Measurements from ENCODE around the gene LGALS3BP.
A peak's percentile ranks its signal among the peaks of the same experiment; 100 is the strongest.

LGALS3BP gene

GRCh38 chr17:78985395-78985794, 5.7 kb upstream of the LGALS3BP start:
- Mint-ChIP-seq H3K9me3 (ENCODE audit: low read depth) (no peaks in the 10 kb centered on the region), H3K27me3 (no peaks in the 10 kb centered on the region), H3K36me3 (no peaks in the 10 kb centered on the region)

GRCh38 chr17:78981010-78981888, 1.5 kb upstream of the LGALS3BP start:
- Mint-ChIP-seq H3K4me1 (ENCODE audit: low read depth) (peaks cover 21% of the 10 kb centered on the region), H3K4me3 (no peak overlapping the region), H3K9me3 (ENCODE audit: low read depth) (no peaks in the 10 kb centered on the region), H3K36me3 (no peaks in the 10 kb centered on the region), H3K27ac (no peak overlapping the region), H3K27me3 (no peaks in the 10 kb centered on the region)

More at GRCh38 chr17:78985395-78985794, 5.7 kb upstream of the LGALS3BP start:
- Mint-ChIP-seq H3K4me3 (no peak overlapping the region), H3K27ac (no peak overlapping the region), H3K4me1 (ENCODE audit: low read depth) (peaks cover 15% of the 10 kb centered on the region)

GRCh38 chr17:78980624-78980972, 875 bp upstream of the LGALS3BP start:
- Mint-ChIP-seq H3K9me3 (ENCODE audit: low read depth) (no peaks in the 10 kb centered on the region), H3K36me3 (no peaks in the 10 kb centered on the region), H3K27me3 (no peaks in the 10 kb centered on the region), H3K4me1 (ENCODE audit: low read depth) (peaks cover 15% of the 10 kb centered on the region), H3K4me3 (no peak overlapping the region), H3K27ac (no peak overlapping the region)

- H3K9me3 Mint-ChIP-seq (ENCODE audit: low read depth), result no peaks in the 10 kb centered on the region
- no peaks in the 10 kb centered on the region for H3K36me3 Mint-ChIP-seq
- no peak overlapping the region for H3K27ac Mint-ChIP-seq
- peak overlapping the region; percentile 72 for H3K4me3 Mint-ChIP-seq
- peaks cover 15% of the 10 kb centered on the region for H3K4me1 Mint-ChIP-seq (ENCODE audit: low read depth)
- no peaks in the 10 kb centered on the region for H3K27me3 Mint-ChIP-seq
Measured at GRCh38 chr17:78977997-78978973, 1.4 kb downstream of the LGALS3BP start.

- Mint-ChIP-seq H3K36me3 (no peaks in the 10 kb centered on the region), H3K27ac (no peak overlapping the region), H3K27me3 (no peaks in the 10 kb centered on the region), H3K4me3 (no peak overlapping the region), H3K4me1 (ENCODE audit: low read depth) (peaks cover 15% of the 10 kb centered on the region), H3K9me3 (ENCODE audit: low read depth) (no peaks in the 10 kb centered on the region)
Measured at GRCh38 chr17:78977681-78977943, 2.1 kb downstream of the LGALS3BP start.

- H3K36me3 Mint-ChIP-seq, result no peaks in the 10 kb centered on the region
- H3K4me3 Mint-ChIP-seq, result peak overlapping the region; percentile 47
- H3K27ac Mint-ChIP-seq, result no peak overlapping the region
Measured at GRCh38 chr17:78976907-78977680, 2.6 kb downstream of the LGALS3BP start.

GRCh38 chr17:78974635-78975591, 4.8 kb downstream of the LGALS3BP start:
- no peaks in the 10 kb centered on the region for H3K27me3 Mint-ChIP-seq
- H3K4me1 Mint-ChIP-seq (ENCODE audit: low read depth), result peaks cover 23% of the 10 kb centered on the region
- no peak overlapping the region for H3K27ac Mint-ChIP-seq
- no peak overlapping the region for H3K4me3 Mint-ChIP-seq
- no peaks in the 10 kb centered on the region for H3K36me3 Mint-ChIP-seq
- no peaks in the 10 kb centered on the region for H3K9me3 Mint-ChIP-seq (ENCODE audit: low read depth)

More at GRCh38 chr17:78976907-78977680, 2.6 kb downstream of the LGALS3BP start:
- H3K27me3 Mint-ChIP-seq, result no peaks in the 10 kb centered on the region
- H3K4me1 Mint-ChIP-seq (ENCODE audit: low read depth), result peaks cover 15% of the 10 kb centered on the region
- no peaks in the 10 kb centered on the region for H3K9me3 Mint-ChIP-seq (ENCODE audit: low read depth)

- Mint-ChIP-seq H3K4me3 (no peak overlapping the region), H3K27ac (no peak overlapping the region), H3K9me3 (ENCODE audit: low read depth) (no peaks in the 10 kb centered on the region), H3K4me1 (ENCODE audit: low read depth) (peaks cover 19% of the 10 kb centered on the region), H3K27me3 (no peaks in the 10 kb centered on the region), H3K36me3 (no peaks in the 10 kb centered on the region)
Measured at GRCh38 chr17:78973792-78974520, 5.8 kb downstream of the LGALS3BP start.

- Mint-ChIP-seq H3K27me3 (no peaks in the 10 kb centered on the region), H3K4me3 (no peak overlapping the region), H3K36me3 (no peaks in the 10 kb centered on the region), H3K9me3 (ENCODE audit: low read depth) (no peaks in the 10 kb centered on the region), H3K4me1 (ENCODE audit: low read depth) (peaks cover 18% of the 10 kb centered on the region), H3K27ac (no peak overlapping the region)
Measured at GRCh38 chr17:78973196-78973595, 6.5 kb downstream of the LGALS3BP start.

- Mint-ChIP-seq H3K27me3 (no peaks in the 10 kb centered on the region), H3K36me3 (no peaks in the 10 kb centered on the region), H3K27ac (no peak overlapping the region), H3K4me3 (no peak overlapping the region), H3K9me3 (ENCODE audit: low read depth) (no peaks in the 10 kb centered on the region), H3K4me1 (ENCODE audit: low read depth) (peaks cover 13% of the 10 kb centered on the region)
Measured at GRCh38 chr17:78972507-78973105, 7.1 kb downstream of the LGALS3BP start.

- H3K9me3 Mint-ChIP-seq (ENCODE audit: low read depth), result no peaks in the 10 kb centered on the region
- no peak overlapping the region for H3K27ac Mint-ChIP-seq
- no peaks in the 10 kb centered on the region for H3K36me3 Mint-ChIP-seq
- H3K4me3 Mint-ChIP-seq, result no peak overlapping the region
- H3K27me3 Mint-ChIP-seq, result no peaks in the 10 kb centered on the region
- H3K4me1 Mint-ChIP-seq (ENCODE audit: low read depth), result peaks cover 8% of the 10 kb centered on the region
Measured at GRCh38 chr17:78971756-78972506, 7.8 kb downstream of the LGALS3BP start.

GRCh38 chr17:78970834-78971755, 8.6 kb downstream of the LGALS3BP start:
- H3K4me3 Mint-ChIP-seq, result no peak overlapping the region
- H3K27ac Mint-ChIP-seq, result no peak overlapping the region

More at GRCh38 chr17:78970834-78971755, 8.6 kb downstream of the LGALS3BP start:
- Mint-ChIP-seq H3K36me3 (no peaks in the 10 kb centered on the region), H3K4me1 (ENCODE audit: low read depth) (peaks cover 8% of the 10 kb centered on the region), H3K27me3 (no peaks in the 10 kb centered on the region), H3K9me3 (ENCODE audit: low read depth) (no peaks in the 10 kb centered on the region)
